Right lobe of liver (tissue), 4 donors: ENCODE data around the gene NECAB2.

ENCODE experiments used
- CTCF ChIP-seq, 4 donors: fragments of 200-600 bp in 3 of 4; fragments of 450-650 bp in 1 of 4; IDR thresholded peaks; one replicate each; pipeline versions ENCODE4 v1.5.1 to v1.8.0; 2016 to 2022; ENCODE audit warnings: antibody characterized with exemption in 4 of 4, mild to moderate bottlenecking in 2 of 4
- POLR2A ChIP-seq: fragments of 450-650 bp; IDR thresholded peaks from one replicate; pipeline ENCODE4 v1.6.1; 2017; ENCODE audit warnings: antibody characterized with exemption, mild to moderate bottlenecking
- donor health status: DM: no; HTN: no; CAD: no.
- donor health status: DM: no; HTN: no; CAD: no.
- donor health status: DM: no; HTN: yes; CAD: no.

GRCh38 chr16:83935858-83936255 lies 32.2 kb upstream of the NECAB2 start:
- no peak for TF ChIP-seq CTCF (IDR thresholded peaks at IDR 0.05)
- TF ChIP-seq POLR2A = no peak
